GM23248 (cell line): ENCODE results near the gene PAQR5.

Experiments used
- EZH2 ChIP-seq: fragments of 200-600 bp; sonication (generic); IDR thresholded peaks from 2 replicates; pipeline ENCODE4 v1.6.1; 2018; ENCODE audit warnings: antibody characterized with exemption, mild to moderate bottlenecking; ENCODE audit not compliant: insufficient read depth, poor library complexity, severe bottlenecking
- EZH2phosphoT487 ChIP-seq: fragments of 200-600 bp; sonication (generic); IDR thresholded peaks from 2 replicates; pipeline ENCODE4 v1.6.1; 2018; ENCODE audit warnings: antibody characterized with exemption, moderate library complexity, mild to moderate bottlenecking, low read depth; ENCODE audit not compliant: insufficient read depth

DNA sequence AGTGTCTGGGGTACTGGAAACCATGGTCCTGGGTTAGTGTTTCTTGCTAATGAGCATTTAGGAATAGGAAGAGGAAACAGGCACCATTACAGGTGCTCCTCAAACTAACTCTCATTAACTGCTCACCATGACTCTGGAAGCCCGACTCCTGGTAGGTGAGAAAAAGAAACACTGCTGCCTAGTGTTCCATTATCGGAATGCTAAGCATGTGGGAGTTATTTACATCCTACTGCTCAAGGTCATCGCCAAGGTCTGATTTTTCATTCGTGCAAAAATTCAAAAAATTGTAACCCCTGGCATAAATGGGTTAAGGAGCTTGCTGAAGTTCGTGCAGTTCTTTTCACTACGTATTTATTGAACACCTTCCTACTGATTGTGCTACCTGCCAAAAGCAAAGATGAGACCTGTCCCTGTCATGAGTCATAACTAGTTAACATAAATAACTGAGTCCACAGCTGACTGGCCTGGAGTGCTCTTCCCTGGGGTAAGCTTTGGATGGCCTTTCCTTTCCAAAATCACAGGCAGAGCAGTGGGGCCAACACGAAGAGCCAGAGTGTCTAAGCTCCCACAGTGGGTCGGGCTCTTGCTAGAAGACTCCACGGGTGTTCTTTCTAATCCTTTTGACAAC lies 22.7 kb upstream of the PAQR5 start:
- no peak for TF ChIP-seq EZH2phosphoT487
- no peak for TF ChIP-seq EZH2
